GM12878 (cell line): ENCODE results near the gene CTBP1. TPM values are rescaled to one million over a fixed set of nuclear protein-coding genes. Genes with fewer than 3 reads are reported as not detected.

Experiments
- ATF7 ChIP-seq: fragments of 450-650 bp; IDR thresholded peaks from 2 replicates; pipeline ENCODE4 v1.6.1; 2016; ENCODE audit warnings: low read depth, mild to moderate bottlenecking
- FOXK2 ChIP-seq: fragments of 450-650 bp; IDR thresholded peaks from 2 replicates; pipeline ENCODE4 v1.6.1; 2017; ENCODE audit warnings: mild to moderate bottlenecking, moderate library complexity
- HDAC6 ChIP-seq: fragments of 200-600 bp; sonication (generic); IDR thresholded peaks from one replicate; pipeline ENCODE4 v1.8.0; 2017; ENCODE audit warnings: antibody characterized with exemption; ENCODE audit not compliant: unreplicated experiment
- RAD51 ChIP-seq: fragments of 450-650 bp; IDR thresholded peaks from 2 replicates; pipeline ENCODE4 v1.6.1; 2016; ENCODE audit warnings: moderate library complexity, mild to moderate bottlenecking, inconsistent platforms
- ZNF24 ChIP-seq: fragments of 450-650 bp; IDR thresholded peaks from 2 replicates; pipeline ENCODE4 v1.6.1; 2017; ENCODE audit warnings: antibody characterized with exemption, mild to moderate bottlenecking
- polyA plus RNA-seq, 11 experiments: library from polyadenylated mRNA; depleted of rRNA in 4 of 11; unstranded in 6 of 11; stranded (reverse) in 5 of 11; fragments of >200 nt; fragmentation: Nextera tagmentation in 4 of 11; fragmentation: Illumina TruSeq in 1 of 11; extraction: Ambion mirVana in 4 of 11; extraction: Trizol in 1 of 11; gene quantifications; 1 replicate in 1 of 11; 2 replicates in 10 of 11; pipeline versions ENCODE4 v1.2.1 to v1.2.3, GENCODE V29; 2011 to 2016; ENCODE audit warnings: inconsistent platforms in 2 of 11, missing spikeins in 2 of 11, low read depth in 1 of 11
- total RNA-seq, 4 experiments: library from RNA; depleted of rRNA in 3 of 4; stranded (reverse); fragments of >200 nt in 3 of 4; fragmentation: Illumina TruSeq in 1 of 4; extraction: Trizol in 1 of 4; gene quantifications; 2 replicates each; pipeline versions ENCODE4 v1.2.1 to v1.2.3, GENCODE V29; 2013 to 2021
- TF ChIP-seq, protein P1 (sequence below): fragments of 450-650 bp; conservative IDR thresholded peaks from 2 replicates; pipeline ENCODE4 v1.6.1; 2017; ENCODE audit warnings: mild to moderate bottlenecking, moderate library complexity
- TF ChIP-seq, protein P2 (sequence below): fragments of 450-650 bp; IDR thresholded peaks from 2 replicates; pipeline ENCODE4 v1.6.1; 2017; ENCODE audit warnings: mild to moderate bottlenecking, moderate library complexity

CTBP1 gene
- total and polyA plus RNA-seq, 10 of the 15 experiments (the other 5 are each of a cell fraction or from before 2014, with no cell fraction given): 7.4 to 182 (median 63.1) TPM

DNA sequence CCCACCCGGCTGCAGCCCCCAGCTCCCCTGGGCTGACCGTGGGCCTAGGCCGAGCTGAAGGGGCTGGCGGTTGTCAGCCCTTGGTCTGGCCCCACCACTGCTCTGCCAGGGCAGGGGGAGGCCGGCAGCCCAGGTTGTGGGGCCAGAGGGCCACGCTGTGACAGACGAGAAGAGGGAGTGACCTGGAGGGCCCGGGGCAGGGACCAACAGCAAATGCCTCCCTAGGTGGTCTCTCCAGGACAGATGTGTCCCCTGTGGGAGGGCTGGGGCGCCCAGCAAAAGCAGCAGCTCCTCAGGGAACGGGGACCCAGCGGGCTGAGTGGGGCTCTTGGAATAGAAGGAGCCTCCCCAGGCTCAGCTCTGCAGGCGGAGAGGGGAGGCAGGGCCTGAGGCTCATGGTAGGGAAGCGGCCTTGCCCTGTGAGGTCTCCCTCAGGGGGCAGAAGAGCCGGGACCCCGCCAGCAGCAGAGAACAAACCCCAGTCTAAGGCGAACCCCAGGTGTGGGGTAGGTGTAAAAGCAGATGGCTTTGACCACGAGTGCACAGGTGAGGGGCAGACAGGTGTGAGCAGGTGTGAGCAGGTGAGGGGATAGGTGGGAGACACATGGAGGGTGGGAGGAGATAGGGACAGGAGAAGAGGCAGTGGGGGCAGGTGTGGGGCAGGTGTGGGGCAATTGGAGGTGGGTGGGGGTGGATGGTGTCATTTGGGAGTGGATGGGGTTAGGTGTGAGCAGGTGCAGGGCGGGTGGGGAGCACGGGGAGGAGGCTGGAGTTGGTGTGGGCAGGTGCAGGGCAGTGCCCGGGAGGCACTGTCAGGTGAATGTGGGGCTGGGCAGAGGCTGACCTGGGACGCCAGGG, 42.4 kb downstream of the CTBP1 start (continued):
- TF ChIP-seq, protein P1, sequence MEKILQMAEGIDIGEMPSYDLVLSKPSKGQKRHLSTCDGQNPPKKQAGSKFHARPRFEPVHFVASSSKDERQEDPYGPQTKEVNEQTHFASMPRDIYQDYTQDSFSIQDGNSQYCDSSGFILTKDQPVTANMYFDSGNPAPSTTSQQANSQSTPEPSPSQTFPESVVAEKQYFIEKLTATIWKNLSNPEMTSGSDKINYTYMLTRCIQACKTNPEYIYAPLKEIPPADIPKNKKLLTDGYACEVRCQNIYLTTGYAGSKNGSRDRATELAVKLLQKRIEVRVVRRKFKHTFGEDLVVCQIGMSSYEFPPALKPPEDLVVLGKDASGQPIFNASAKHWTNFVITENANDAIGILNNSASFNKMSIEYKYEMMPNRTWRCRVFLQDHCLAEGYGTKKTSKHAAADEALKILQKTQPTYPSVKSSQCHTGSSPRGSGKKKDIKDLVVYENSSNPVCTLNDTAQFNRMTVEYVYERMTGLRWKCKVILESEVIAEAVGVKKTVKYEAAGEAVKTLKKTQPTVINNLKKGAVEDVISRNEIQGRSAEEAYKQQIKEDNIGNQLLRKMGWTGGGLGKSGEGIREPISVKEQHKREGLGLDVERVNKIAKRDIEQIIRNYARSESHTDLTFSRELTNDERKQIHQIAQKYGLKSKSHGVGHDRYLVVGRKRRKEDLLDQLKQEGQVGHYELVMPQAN: no peak
- no peak for TF ChIP-seq RAD51
- no peak for TF ChIP-seq FOXK2
- TF ChIP-seq ATF7: no peak
- no peak for TF ChIP-seq HDAC6
- TF ChIP-seq, protein P2, sequence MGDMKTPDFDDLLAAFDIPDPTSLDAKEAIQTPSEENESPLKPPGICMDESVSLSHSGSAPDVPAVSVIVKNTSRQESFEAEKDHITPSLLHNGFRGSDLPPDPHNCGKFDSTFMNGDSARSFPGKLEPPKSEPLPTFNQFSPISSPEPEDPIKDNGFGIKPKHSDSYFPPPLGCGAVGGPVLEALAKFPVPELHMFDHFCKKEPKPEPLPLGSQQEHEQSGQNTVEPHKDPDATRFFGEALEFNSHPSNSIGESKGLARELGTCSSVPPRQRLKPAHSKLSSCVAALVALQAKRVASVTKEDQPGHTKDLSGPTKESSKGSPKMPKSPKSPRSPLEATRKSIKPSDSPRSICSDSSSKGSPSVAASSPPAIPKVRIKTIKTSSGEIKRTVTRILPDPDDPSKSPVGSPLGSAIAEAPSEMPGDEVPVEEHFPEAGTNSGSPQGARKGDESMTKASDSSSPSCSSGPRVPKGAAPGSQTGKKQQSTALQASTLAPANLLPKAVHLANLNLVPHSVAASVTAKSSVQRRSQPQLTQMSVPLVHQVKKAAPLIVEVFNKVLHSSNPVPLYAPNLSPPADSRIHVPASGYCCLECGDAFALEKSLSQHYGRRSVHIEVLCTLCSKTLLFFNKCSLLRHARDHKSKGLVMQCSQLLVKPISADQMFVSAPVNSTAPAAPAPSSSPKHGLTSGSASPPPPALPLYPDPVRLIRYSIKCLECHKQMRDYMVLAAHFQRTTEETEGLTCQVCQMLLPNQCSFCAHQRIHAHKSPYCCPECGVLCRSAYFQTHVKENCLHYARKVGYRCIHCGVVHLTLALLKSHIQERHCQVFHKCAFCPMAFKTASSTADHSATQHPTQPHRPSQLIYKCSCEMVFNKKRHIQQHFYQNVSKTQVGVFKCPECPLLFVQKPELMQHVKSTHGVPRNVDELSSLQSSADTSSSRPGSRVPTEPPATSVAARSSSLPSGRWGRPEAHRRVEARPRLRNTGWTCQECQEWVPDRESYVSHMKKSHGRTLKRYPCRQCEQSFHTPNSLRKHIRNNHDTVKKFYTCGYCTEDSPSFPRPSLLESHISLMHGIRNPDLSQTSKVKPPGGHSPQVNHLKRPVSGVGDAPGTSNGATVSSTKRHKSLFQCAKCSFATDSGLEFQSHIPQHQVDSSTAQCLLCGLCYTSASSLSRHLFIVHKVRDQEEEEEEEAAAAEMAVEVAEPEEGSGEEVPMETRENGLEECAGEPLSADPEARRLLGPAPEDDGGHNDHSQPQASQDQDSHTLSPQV: no peak
- no peak for TF ChIP-seq ZNF24
